Colonic mucosa (tissue), 4 donors: ENCODE data around the gene LRG1. TPM values are rescaled to one million over a fixed set of nuclear protein-coding genes. Genes with fewer than 3 reads are reported as not detected.

ENCODE experiments used
- DNase-seq: peaks from one replicate; pipeline ENCODE4 v3.0.0-alpha.2; 2020
- H3K27ac ChIP-seq: fragments of 200-600 bp; one replicate; pipeline ENCODE4 v1.8.0; 2021
- H3K27me3 ChIP-seq: fragments of 200-600 bp; one replicate; pipeline ENCODE4 v1.8.0; 2021
- H3K36me3 ChIP-seq: fragments of 200-600 bp; one replicate; pipeline ENCODE4 v1.8.0; 2021
- H3K4me1 ChIP-seq: fragments of 200-600 bp; one replicate; pipeline ENCODE4 v1.8.0; 2021; ENCODE audit warnings: mild to moderate bottlenecking
- H3K4me3 ChIP-seq: fragments of 200-600 bp; one replicate; pipeline ENCODE4 v1.8.0; 2021
- H3K9ac ChIP-seq, 2 donors: one replicate each; pipeline ENCODE4 v1.7.0; 2013; ENCODE audit warnings: control low read depth in 2 of 2, low read depth in 2 of 2, low read length in 2 of 2
- H3K9me3 ChIP-seq: fragments of 200-600 bp; one replicate; pipeline ENCODE4 v1.8.0; 2021
- intact Hi-C: fragments of 100-400 bp; cut with DNase I; formaldehyde crosslinking; loops from one replicate; pipeline ENCODE4 v1.14.1; 2022
- total RNA-seq, 2 donors: library from RNA; stranded (reverse); fragmentation: NEBNext Ultra II Directional in 1 of 2; extraction: Animal tissue kit (Norgen Biotek cat#: 25700) in 1 of 2; gene quantifications; one replicate each; pipeline ENCODE4 v1.2.1, GENCODE V29; 2021
- TF ChIP-seq, protein P1 (sequence below): fragments of 200-600 bp; IDR thresholded peaks from one replicate; pipeline ENCODE4 v1.8.0; 2022; ENCODE audit warnings: antibody characterized with exemption, mild to moderate bottlenecking
- donor health status: healthy.
- donor health status: DM: no; HTN: no; CAD: no.
- donor health status: DM: no; HTN: no; CAD: no.

The LRG1 gene
- total RNA-seq, 2 donors from 2014 or later = 24.4 to 26.0 TPM

DNA sequence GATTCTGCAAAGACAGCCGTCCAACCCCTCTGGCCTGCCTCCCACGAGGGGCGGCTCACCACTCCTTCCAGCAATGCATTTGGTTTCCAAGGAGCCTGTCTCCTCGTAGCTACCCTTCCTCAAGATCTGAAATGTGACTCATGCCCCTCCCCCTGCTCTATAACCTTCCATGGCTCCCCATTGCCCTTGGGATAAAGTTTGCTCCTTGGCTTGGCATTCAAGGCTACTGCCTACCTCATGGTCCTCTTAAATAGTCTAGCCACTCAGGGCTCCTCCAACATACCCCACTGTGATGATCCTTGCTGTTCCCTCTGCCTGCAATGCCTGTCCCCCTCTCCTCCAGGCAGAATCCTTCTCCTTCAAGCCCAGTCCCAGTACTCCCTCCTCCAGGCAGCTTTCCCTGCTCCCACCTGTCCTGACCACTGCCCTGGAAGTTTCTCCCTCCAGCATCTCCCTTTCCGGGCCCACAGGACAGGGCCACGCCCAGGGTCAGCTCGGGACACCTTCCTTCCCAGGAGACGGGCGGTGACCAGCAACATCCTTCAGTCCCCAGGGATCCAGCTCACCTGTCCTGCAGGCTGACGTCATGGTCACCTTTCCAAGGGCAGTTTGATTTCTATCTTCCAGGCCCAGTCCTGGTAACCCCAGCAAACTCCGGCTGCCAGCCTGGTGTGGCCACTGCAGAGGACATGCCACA is 38.9 kb upstream of the LRG1 start:
- H3K9me3 ChIP-seq = no peaks in the 10 kb centered on the region
- no peak overlapping the region for H3K4me3 ChIP-seq
- H3K9ac ChIP-seq = no peak overlapping the region
- TF ChIP-seq, protein P1, sequence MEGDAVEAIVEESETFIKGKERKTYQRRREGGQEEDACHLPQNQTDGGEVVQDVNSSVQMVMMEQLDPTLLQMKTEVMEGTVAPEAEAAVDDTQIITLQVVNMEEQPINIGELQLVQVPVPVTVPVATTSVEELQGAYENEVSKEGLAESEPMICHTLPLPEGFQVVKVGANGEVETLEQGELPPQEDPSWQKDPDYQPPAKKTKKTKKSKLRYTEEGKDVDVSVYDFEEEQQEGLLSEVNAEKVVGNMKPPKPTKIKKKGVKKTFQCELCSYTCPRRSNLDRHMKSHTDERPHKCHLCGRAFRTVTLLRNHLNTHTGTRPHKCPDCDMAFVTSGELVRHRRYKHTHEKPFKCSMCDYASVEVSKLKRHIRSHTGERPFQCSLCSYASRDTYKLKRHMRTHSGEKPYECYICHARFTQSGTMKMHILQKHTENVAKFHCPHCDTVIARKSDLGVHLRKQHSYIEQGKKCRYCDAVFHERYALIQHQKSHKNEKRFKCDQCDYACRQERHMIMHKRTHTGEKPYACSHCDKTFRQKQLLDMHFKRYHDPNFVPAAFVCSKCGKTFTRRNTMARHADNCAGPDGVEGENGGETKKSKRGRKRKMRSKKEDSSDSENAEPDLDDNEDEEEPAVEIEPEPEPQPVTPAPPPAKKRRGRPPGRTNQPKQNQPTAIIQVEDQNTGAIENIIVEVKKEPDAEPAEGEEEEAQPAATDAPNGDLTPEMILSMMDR = no peak
- intact Hi-C loops = loop anchor here (5.0 kb wide), 1 partner anchor 59 kb away; the partner anchor contains the start of gene TNFAIP8L1
- no peak for DNase-seq
- H3K4me1 ChIP-seq = no peaks in the 10 kb centered on the region
- H3K27me3 ChIP-seq = peaks cover 38% of the 10 kb centered on the region
- H3K27ac ChIP-seq = no peak overlapping the region
- no peaks in the 10 kb centered on the region for H3K36me3 ChIP-seq

DNA sequence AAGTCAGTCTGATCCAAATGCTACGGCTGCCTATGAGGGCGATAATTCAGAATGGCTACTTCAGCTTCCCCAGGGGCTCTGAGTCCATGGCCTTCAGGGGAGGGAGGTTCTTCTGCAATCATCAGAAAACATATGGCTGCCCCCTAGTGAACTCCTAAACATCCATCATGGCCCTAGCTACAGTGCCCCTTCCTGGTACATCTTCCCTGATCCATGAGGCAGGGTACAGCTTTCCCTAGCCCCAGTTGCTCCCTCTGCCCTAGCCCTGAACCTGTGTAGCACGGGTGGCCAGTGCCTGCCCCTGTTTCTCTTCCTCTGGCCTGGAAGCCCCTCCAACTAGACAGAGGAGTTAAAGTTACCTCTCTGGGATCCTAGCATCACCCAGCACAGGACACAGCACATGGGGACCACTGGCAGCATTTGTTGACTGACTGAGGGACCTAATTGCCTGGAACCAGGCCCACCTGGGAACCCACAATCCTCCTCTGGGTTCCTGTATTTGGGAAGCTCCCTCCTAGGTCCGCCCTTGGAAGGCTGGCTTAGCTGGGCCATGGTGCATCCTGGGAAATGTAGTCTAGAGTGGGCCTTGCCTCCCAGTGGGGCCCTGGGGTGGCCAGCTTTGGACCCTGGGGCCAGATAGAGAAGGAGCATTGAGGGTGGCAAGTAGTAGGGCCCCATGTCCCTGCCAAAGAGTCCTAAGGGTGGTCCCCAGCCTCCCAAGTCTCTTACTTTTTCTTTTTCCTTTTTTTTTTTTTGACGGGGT is 37.4 kb upstream of the LRG1 start:
- TF ChIP-seq, protein P1 = no peak
- no peaks in the 10 kb centered on the region for H3K9me3 ChIP-seq
- peaks cover 27% of the 10 kb centered on the region for H3K27me3 ChIP-seq
- no peak overlapping the region for H3K9ac ChIP-seq
- DNase-seq = no peak
- no peaks in the 10 kb centered on the region for H3K4me1 ChIP-seq
- no peaks in the 10 kb centered on the region for H3K36me3 ChIP-seq
- intact Hi-C loops = loop anchor here (5.0 kb wide), 1 partner anchor 60 kb away; the partner anchor contains the start of gene TNFAIP8L1
- H3K4me3 ChIP-seq = no peak overlapping the region
- H3K27ac ChIP-seq = no peak overlapping the region

DNA sequence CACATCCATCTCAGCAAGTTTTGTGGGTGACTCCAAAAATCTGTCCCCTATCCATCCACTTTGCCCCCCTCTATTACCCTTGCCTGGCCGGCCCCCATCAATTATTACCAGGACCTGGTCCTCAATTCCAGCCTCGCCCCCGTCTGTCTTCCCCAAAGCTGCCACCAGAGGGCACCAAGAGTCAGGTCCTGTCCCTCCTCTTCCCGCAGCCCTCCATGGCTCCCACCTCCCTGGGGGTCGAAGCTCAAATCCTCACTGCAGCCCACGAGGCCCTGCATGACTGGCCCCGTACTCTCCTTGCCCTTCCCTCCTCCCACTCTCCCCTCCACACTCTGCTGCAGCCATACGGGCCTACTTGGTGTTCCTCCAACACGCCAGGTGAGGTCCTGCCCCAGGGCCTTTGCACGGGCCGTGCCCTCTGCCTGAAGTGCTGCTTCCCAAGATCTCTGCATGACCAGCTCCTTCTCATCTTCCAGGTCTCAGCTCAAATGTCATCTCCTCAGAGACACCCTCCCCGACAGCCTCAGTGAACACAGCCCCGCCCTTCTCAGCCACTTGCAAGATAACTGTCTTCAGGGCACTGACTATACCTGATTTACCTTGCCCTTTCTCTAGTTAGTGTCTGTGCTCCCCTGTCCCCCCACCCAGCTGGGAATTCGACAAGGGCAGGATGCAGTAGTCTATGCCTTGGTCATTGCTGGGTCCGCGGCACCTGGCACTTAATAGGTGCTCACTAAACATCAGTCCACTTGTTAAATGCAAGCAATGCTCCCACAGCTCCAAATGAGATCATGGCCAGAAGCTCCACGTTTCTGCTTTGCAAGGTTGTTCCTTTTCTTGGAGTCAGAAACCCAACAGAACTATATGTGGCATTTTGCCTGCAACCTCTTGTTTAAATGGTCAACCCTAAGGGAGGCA is 36.4 kb upstream of the LRG1 start:
- peaks cover 21% of the 10 kb centered on the region for H3K27me3 ChIP-seq
- no peak overlapping the region for H3K4me3 ChIP-seq
- H3K36me3 ChIP-seq = no peaks in the 10 kb centered on the region
- H3K27ac ChIP-seq = no peak overlapping the region
- H3K9me3 ChIP-seq = no peaks in the 10 kb centered on the region
- intact Hi-C loops = loop anchor here (5.0 kb wide), 1 partner anchor 61 kb away; the partner anchor contains the start of gene TNFAIP8L1
- TF ChIP-seq, protein P1 = peak; percentile 49
- H3K4me1 ChIP-seq = no peaks in the 10 kb centered on the region
- no peak overlapping the region for H3K9ac ChIP-seq
- peak; percentile 71 for DNase-seq

DNA sequence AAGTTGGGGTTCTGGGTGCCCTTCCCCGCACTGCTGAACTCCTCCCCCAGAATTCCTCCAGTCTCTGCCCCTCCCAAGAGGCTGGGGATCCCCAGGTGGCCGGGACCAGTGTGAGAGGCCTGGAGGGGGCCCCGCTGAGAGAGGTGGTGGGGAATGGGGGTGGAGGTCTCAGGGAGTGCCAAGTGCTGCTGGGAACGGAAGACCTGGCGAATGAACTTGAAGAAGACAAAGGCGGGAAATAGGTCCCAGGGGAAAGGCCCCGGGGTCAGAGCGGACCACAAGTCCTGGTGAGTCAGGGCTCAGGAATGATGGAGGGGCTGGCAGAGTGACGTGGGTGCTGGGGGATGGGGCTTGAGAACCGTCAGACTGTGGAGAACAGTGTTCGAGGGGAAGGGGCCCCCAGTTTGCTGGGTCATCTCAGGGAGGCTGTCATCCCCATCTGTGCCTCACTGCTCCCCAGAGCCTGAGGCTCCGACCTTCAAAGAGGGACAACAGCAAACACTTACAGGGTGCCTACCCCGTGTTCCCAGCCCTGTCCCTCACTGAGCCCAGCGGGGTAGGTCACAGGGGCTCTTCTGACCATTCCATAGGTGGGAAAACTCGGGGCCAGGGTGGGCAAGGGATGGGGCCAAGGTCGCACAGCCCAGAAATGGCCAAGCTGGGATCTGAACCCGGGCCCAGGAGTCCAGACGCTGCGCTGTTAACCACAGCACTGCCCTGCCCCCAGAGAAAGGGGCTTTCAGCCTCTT is 35.6 kb upstream of the LRG1 start:
- no peak for DNase-seq
- Histone ChIP-seq H3K9me3 (no peaks in the 10 kb centered on the region), H3K36me3 (no peaks in the 10 kb centered on the region), H3K9ac (no peak overlapping the region), H3K4me1 (no peaks in the 10 kb centered on the region), H3K27me3 (peaks cover 18% of the 10 kb centered on the region), H3K27ac (no peak overlapping the region), H3K4me3 (no peak overlapping the region)
- TF ChIP-seq, protein P1 = no peak
- intact Hi-C loops = loop anchor here (5.0 kb wide), 1 partner anchor 62 kb away; the partner anchor contains the start of gene TNFAIP8L1
